HCT116 (cell line): ENCODE measurements around the gene DNAJC1. TPM values are rescaled to one million over a fixed set of nuclear protein-coding genes. Genes with fewer than 3 reads are reported as not detected.

ENCODE experiments used
- ATAC-seq: fragments of 200-7000 bp; cut with Tn5 transposase; 2 replicates; pipeline ENCODE4 v1.9.1; 2020; ENCODE audit warnings: mild to moderate bottlenecking, moderate library complexity
- BruUV-seq: library from RNA; stranded (reverse); fragments of 400-500 nt; replicated peaks from 2 replicates; lab custom pipeline; 2021; lab: Mats Ljungman, UMichigan
- CTCF ChIA-PET: fragments of 300-600 bp; sonication (Branson Sonifier 250); formaldehyde crosslinking; loops from one replicate; lab custom pipeline; 2021; ENCODE audit warnings: antibody characterized with exemption; lab: Charles Lee
- POLR2A ChIA-PET: fragments of 300-600, 350-600 bp; sonication (Branson Sonifier 250); formaldehyde crosslinking; loops from one replicate; lab custom pipeline; 2021; ENCODE audit warnings: antibody characterized with exemption; lab: Charles Lee
- RAD21 ChIA-PET, 2 experiments: fragments of 300-600 bp; sonication (Branson Sonifier 250); formaldehyde crosslinking; loops; one replicate each; lab custom pipeline; 2023; ENCODE audit warnings: low total read pairs in 2 of 2; ENCODE audit not compliant: uncharacterized antibody in 2 of 2, unreplicated experiment in 2 of 2, low non-redundant PET in 1 of 2; lab: Charles Lee
- DNase-seq: peaks from one replicate; pipeline ENCODE4 v3.0.0-alpha.2; 2010; ENCODE audit warnings: low read depth, low spot score
- H2AFZ ChIP-seq: fragments of 200-600 bp; shearing (Covaris generic), sonication (generic); 2 replicates; pipeline ENCODE4 v1.6.1; 2017; ENCODE audit warnings: low read depth, mixed run types, mixed read lengths, antibody characterized with exemption, low read length; ENCODE audit not compliant: poor library complexity, severe bottlenecking
- H3K27ac ChIP-seq: 2 replicates; pipeline ENCODE4 v1.5.1; 2012; ENCODE audit warnings: low read depth, low read length
- H3K27me3 ChIP-seq: fragments of 200-600 bp; sonication (generic); 2 replicates; pipeline ENCODE4 v1.6.1; 2016; ENCODE audit warnings: mixed run types, low read length, mixed read lengths; ENCODE audit not compliant: insufficient read depth
- H3K36me3 ChIP-seq, 2 experiments: fragments of 200-500 bp in 1 of 2; fragments of 200-600 bp in 1 of 2; sonication (Bioruptor generic) in 1 of 2; sonication (generic) in 1 of 2; 2 replicates each; pipeline versions ENCODE4 v1.5.1 to v1.6.1; 2014 to 2016; ENCODE audit warnings: low read length in 2 of 2, inconsistent platforms in 1 of 2, mixed read lengths in 1 of 2, mixed run types in 1 of 2; ENCODE audit not compliant: insufficient read depth in 2 of 2, control insufficient read depth in 1 of 2
- H3K4me1 ChIP-seq, 2 experiments: fragments of 200-600 bp in 1 of 2; sonication (generic) in 1 of 2; 2 replicates each; pipeline versions ENCODE4 v1.5.1 to v1.6.1; 2012 to 2017; ENCODE audit warnings: low read length in 2 of 2, inconsistent platforms in 1 of 2, mild to moderate bottlenecking in 1 of 2, mixed read lengths in 1 of 2, mixed run types in 1 of 2, moderate library complexity in 1 of 2; ENCODE audit not compliant: insufficient read depth in 2 of 2, control insufficient read depth in 1 of 2
- H3K4me2 ChIP-seq: fragments of 200-600 bp; sonication (generic); 2 replicates; pipeline ENCODE4 v1.6.1; 2017; ENCODE audit warnings: mixed run types, low read length, mixed read lengths
- H3K4me3 ChIP-seq, 2 experiments: fragments of 200-600 bp in 1 of 2; sonication (generic) in 1 of 2; replicated peaks in 1 of 2; 2 replicates each; pipeline ENCODE4 v1.5.1; 2011 to 2016; ENCODE audit warnings: low read length in 2 of 2, control low read depth in 1 of 2, low read depth in 1 of 2, mild to moderate bottlenecking in 1 of 2, mixed read lengths in 1 of 2, mixed run types in 1 of 2
- H3K79me2 ChIP-seq: fragments of 200-600 bp; sonication (generic); 2 replicates; pipeline ENCODE4 v1.6.1; 2017; ENCODE audit warnings: mild to moderate bottlenecking, mixed run types, low read length, moderate library complexity, mixed read lengths; ENCODE audit not compliant: insufficient read depth
- H3K9ac ChIP-seq: fragments of 200-600 bp; sonication (generic); 2 replicates; pipeline ENCODE4 v1.6.1; 2016; ENCODE audit warnings: low read length, mixed read lengths
- H3K9me2 ChIP-seq: fragments of 200-600 bp; sonication (generic), shearing (Covaris generic); 2 replicates; pipeline ENCODE4 v1.6.1; 2017; ENCODE audit warnings: mixed run types, mild to moderate bottlenecking, moderate library complexity; ENCODE audit not compliant: insufficient read depth
- H3K9me3 ChIP-seq, 2 experiments: fragments of 200-500 bp in 1 of 2; fragments of 200-600 bp in 1 of 2; sonication (Bioruptor generic) in 1 of 2; sonication (generic) in 1 of 2; 2 replicates each; pipeline ENCODE4 v1.6.1; 2014 to 2017; ENCODE audit warnings: low read length in 2 of 2, mixed read lengths in 2 of 2, inconsistent platforms in 1 of 2, low read depth in 1 of 2, mild to moderate bottlenecking in 1 of 2, mixed run types in 1 of 2, moderate library complexity in 1 of 2; ENCODE audit not compliant: control insufficient read depth in 1 of 2, insufficient read depth in 1 of 2
- H4K20me1 ChIP-seq: fragments of 200-600 bp; sonication (generic), shearing (Covaris generic); 2 replicates; pipeline ENCODE4 v1.6.1; 2017; ENCODE audit warnings: mixed run types, mild to moderate bottlenecking, moderate library complexity; ENCODE audit not compliant: insufficient read depth
- ATF3 ChIP-seq: IDR thresholded peaks from 2 replicates; pipeline ENCODE4 v1.6.1; 2012
- CBX3 ChIP-seq: IDR thresholded peaks from 2 replicates; pipeline ENCODE4 v1.6.1; 2012; ENCODE audit warnings: low read depth
- CTCF ChIP-seq, 3 experiments: fragments of 200-600 bp in 1 of 3; sonication (generic) in 1 of 3; IDR thresholded peaks in 2 of 3; conservative IDR thresholded peaks in 1 of 3; 2 replicates each; pipeline ENCODE4 v1.5.1; 2012 to 2017; ENCODE audit warnings: low read depth in 2 of 3, low read length in 2 of 3, antibody characterized with exemption in 1 of 3, borderline replicate concordance in 1 of 3, control low read depth in 1 of 3, mild to moderate bottlenecking in 1 of 3, mixed read lengths in 1 of 3, mixed run types in 1 of 3, moderate library complexity in 1 of 3; ENCODE audit not compliant: insufficient read depth in 1 of 3
- EGR1 ChIP-seq: IDR thresholded peaks from 2 replicates; pipeline ENCODE4 v1.6.1; 2012; ENCODE audit warnings: low read depth
- ELF1 ChIP-seq: IDR thresholded peaks from 2 replicates; pipeline ENCODE4 v1.6.1; 2012; ENCODE audit warnings: low read depth, borderline replicate concordance
- EZH2 ChIP-seq: fragments of 200-600 bp; sonication (generic); IDR thresholded peaks from 2 replicates; pipeline ENCODE4 v1.6.1; 2017; ENCODE audit warnings: antibody characterized with exemption, mixed run types
- EZH2phosphoT487 ChIP-seq: fragments of 200-600 bp; IDR thresholded peaks from 2 replicates; pipeline ENCODE4 v1.6.1; 2018; ENCODE audit warnings: antibody characterized with exemption, borderline replicate concordance
- FOSL1 ChIP-seq: IDR thresholded peaks from 2 replicates; pipeline ENCODE4 v1.6.1; 2012; ENCODE audit warnings: low read depth
- JUND ChIP-seq: IDR thresholded peaks from 2 replicates; pipeline ENCODE4 v1.6.1; 2012
- MAX ChIP-seq: IDR thresholded peaks from 2 replicates; pipeline ENCODE4 v1.6.1; 2012
- POLR2A ChIP-seq: IDR thresholded peaks from 2 replicates; pipeline ENCODE4 v1.7.0; 2011; ENCODE audit warnings: borderline replicate concordance; ENCODE audit not compliant: insufficient read depth, insufficient read length; ENCODE audit errors: extremely low read depth
- POLR2AphosphoS5 ChIP-seq: IDR thresholded peaks from 2 replicates; pipeline ENCODE4 v1.6.1; 2011; ENCODE audit warnings: mild to moderate bottlenecking, low read depth, low read length, moderate library complexity
- RAD21 ChIP-seq: IDR thresholded peaks from 2 replicates; pipeline ENCODE4 v1.6.1; 2012; ENCODE audit warnings: low read depth, mild to moderate bottlenecking
- SIN3A ChIP-seq: IDR thresholded peaks from 2 replicates; pipeline ENCODE4 v1.6.1; 2012; ENCODE audit warnings: low read depth
- SP1 ChIP-seq: IDR thresholded peaks from 2 replicates; pipeline ENCODE4 v1.6.1; 2012; ENCODE audit warnings: low read depth
- SRF ChIP-seq: IDR thresholded peaks from 2 replicates; pipeline ENCODE4 v1.6.1; 2012; ENCODE audit warnings: low read depth
- TCF7L2 ChIP-seq: IDR thresholded peaks from 2 replicates; pipeline ENCODE4 v1.7.0; 2011; ENCODE audit warnings: borderline replicate concordance, inconsistent platforms; ENCODE audit not compliant: insufficient read depth, insufficient read length; ENCODE audit errors: extremely low read depth
- ZBTB33 ChIP-seq: IDR thresholded peaks from 2 replicates; pipeline ENCODE4 v1.6.1; 2011; ENCODE audit warnings: mild to moderate bottlenecking, low read length, moderate library complexity; ENCODE audit not compliant: insufficient replicate concordance; ENCODE audit errors: extremely low read depth
- ZFX ChIP-seq: fragments of 450-650 bp; IDR thresholded peaks from 2 replicates; pipeline ENCODE4 v1.6.1; 2017
- ZNF274 ChIP-seq: fragments of 200-500 bp; sonication (Bioruptor generic); IDR thresholded peaks from 2 replicates; pipeline ENCODE4 v1.6.1; 2014; ENCODE audit warnings: mild to moderate bottlenecking, low read depth, low read length, inconsistent platforms
- intact Hi-C: fragments of 100-400 bp; cut with micrococcal nuclease; formaldehyde crosslinking; loops from 2 replicates; pipeline ENCODE4 v1.10.0; 2022
- total RNA-seq: library from RNA; stranded (reverse); gene quantifications from one replicate; pipeline ENCODE4 v1.2.1, GENCODE V29; 2021; ENCODE audit not compliant: unreplicated experiment

Gene DNAJC1
- total RNA-seq, 1 experiment from 2014 or later, result 17.9 TPM

GRCh38 chr10:21891439-21891838 lies 112.1 kb downstream of the DNAJC1 start:
- RAD21 ChIA-PET, result no interaction called here

More at GRCh38 chr10:21891439-21891838, 112.1 kb downstream of the DNAJC1 start:
- no peaks in the 10 kb centered on the region for H3K4me1 ChIP-seq
- H3K9me3 ChIP-seq, result 0 out of 4 replicates have a peak, but pooled peaks cover 3 to 6% of the 10 kb centered on the region in 2 experiments
- H3K27ac ChIP-seq, result no peak overlapping the region
- no peaks in the 10 kb centered on the region for H3K79me2 ChIP-seq
- ChIA-PET CTCF (no interaction called here), POLR2A (no interaction called here)
- H3K4me2 ChIP-seq, result no peak overlapping the region
- H3K4me3 ChIP-seq, result no peak overlapping the region
- H3K27me3 ChIP-seq, result no peaks in the 10 kb centered on the region
- no peaks in the 10 kb centered on the region for H4K20me1 ChIP-seq
- no peak overlapping the region for H2AFZ ChIP-seq
- no TSS peak for BruUV-seq
- ATAC-seq, result no peak
- intact Hi-C loops, result no loop called here
- no peaks in the 10 kb centered on the region for H3K9me2 ChIP-seq
- no peak for DNase-seq
- TF ChIP-seq MAX (no peak), EZH2phosphoT487 (no peak), SRF (no peak), ATF3 (no peak), ZBTB33 (no peak), POLR2AphosphoS5 (no peak), ELF1 (no peak), FOSL1 (no peak), SIN3A (no peak), TCF7L2 (no peak), EGR1 (no peak), RAD21 (no peak), ZFX (no peak), SP1 (no peak), ZNF274 (no peak), POLR2A (no peak), JUND (no peak), CBX3 (no peak), EZH2 (no peak), CTCF (IDR thresholded peaks at IDR 0.05 in 2 of 3, conservative IDR thresholded peaks at IDR 0.05 in 1 of 3; ENCODE audit: borderline replicate concordance in 1 of 3, insufficient read depth in 1 of 3, low read depth in 2 of 3, low read length in 2 of 3) (no peak)
- H3K36me3 ChIP-seq, result no peaks in the 10 kb centered on the region
- H3K9ac ChIP-seq, result no peak overlapping the region
